Astrocyte (in vitro differentiated cells and primary cell): ENCODE measurements around the gene CHST11. TPM values are rescaled to one million over a fixed set of nuclear protein-coding genes. Genes with fewer than 3 reads are reported as not detected.

Source experiments
- DNase-seq: peaks from one replicate; pipeline ENCODE4 v3.0.0-alpha.2; 2010; ENCODE audit warnings: low read depth
- FAIRE-seq: peaks from 2 replicates; lab custom pipeline; 2011; peaks lifted over from hg19 to GRCh38; lab: Jason Lieb, UNC
- H2AFZ ChIP-seq: 2 replicates; pipeline ENCODE4 v1.6.0; 2012; ENCODE audit warnings: low read depth, low read length, inconsistent platforms
- H3K27ac ChIP-seq: 2 replicates; pipeline ENCODE4 v1.5.1; 2011; ENCODE audit warnings: low read depth, low read length, inconsistent platforms
- H3K27me3 ChIP-seq: 2 replicates; pipeline ENCODE4 v1.6.0; 2011; ENCODE audit warnings: low read length, inconsistent platforms; ENCODE audit not compliant: insufficient read depth
- H3K36me3 ChIP-seq: 2 replicates; pipeline ENCODE4 v1.5.1; 2011; ENCODE audit warnings: low read length, inconsistent platforms; ENCODE audit not compliant: insufficient read depth
- H3K4me1 ChIP-seq: 2 replicates; pipeline ENCODE4 v1.5.1; 2011; ENCODE audit warnings: low read length, inconsistent platforms; ENCODE audit not compliant: insufficient read depth
- H3K4me2 ChIP-seq: 2 replicates; pipeline ENCODE4 v1.6.0; 2012; ENCODE audit warnings: low read length, inconsistent platforms
- H3K4me3 ChIP-seq: 2 replicates; pipeline ENCODE4 v1.5.1; 2011; ENCODE audit warnings: low read depth, mild to moderate bottlenecking, low read length, inconsistent platforms; ENCODE audit not compliant: insufficient read depth
- H3K79me2 ChIP-seq: 2 replicates; pipeline ENCODE4 v1.6.0; 2012; ENCODE audit warnings: mild to moderate bottlenecking, low read length, inconsistent platforms; ENCODE audit not compliant: insufficient read depth
- H3K9ac ChIP-seq: 2 replicates; pipeline ENCODE4 v1.6.0; 2012; ENCODE audit warnings: mild to moderate bottlenecking, low read length, inconsistent platforms
- H3K9me3 ChIP-seq: 2 replicates; pipeline ENCODE4 v1.5.1; 2012; ENCODE audit warnings: low read depth, mild to moderate bottlenecking, low read length, inconsistent platforms; ENCODE audit not compliant: insufficient read depth
- H4K20me1 ChIP-seq: 2 replicates; pipeline ENCODE4 v1.6.0; 2012; ENCODE audit warnings: low read length, inconsistent platforms; ENCODE audit not compliant: insufficient read depth
- H3K27ac Mint-ChIP-seq: one replicate; pipeline ENCODE4 v1.8.0; 2021; ENCODE audit warnings: mild to moderate bottlenecking, mixed read lengths; ENCODE audit not compliant: unreplicated experiment
- H3K27me3 Mint-ChIP-seq: one replicate; pipeline ENCODE4 v1.8.0; 2021; ENCODE audit warnings: low read depth, mixed read lengths; ENCODE audit not compliant: unreplicated experiment
- H3K36me3 Mint-ChIP-seq: one replicate; pipeline ENCODE4 v1.8.0; 2021; ENCODE audit warnings: low read depth, mixed read lengths; ENCODE audit not compliant: unreplicated experiment
- H3K4me1 Mint-ChIP-seq: one replicate; pipeline ENCODE4 v1.8.0; 2021; ENCODE audit warnings: low read depth, mixed read lengths; ENCODE audit not compliant: unreplicated experiment
- H3K4me3 Mint-ChIP-seq: one replicate; pipeline ENCODE4 v1.8.0; 2021; ENCODE audit warnings: mild to moderate bottlenecking, moderate library complexity, mixed read lengths; ENCODE audit not compliant: unreplicated experiment
- H3K9me3 Mint-ChIP-seq: one replicate; pipeline ENCODE4 v1.8.0; 2021; ENCODE audit warnings: mild to moderate bottlenecking, mixed read lengths; ENCODE audit not compliant: unreplicated experiment
- CTCF ChIP-seq: IDR thresholded peaks from 2 replicates; pipeline ENCODE4 v1.5.1; 2011; ENCODE audit warnings: low read depth, mild to moderate bottlenecking, inconsistent platforms, low read length, moderate library complexity; ENCODE audit not compliant: insufficient read depth
- EZH2 ChIP-seq: IDR thresholded peaks from 2 replicates; pipeline ENCODE4 v1.6.1; 2012; ENCODE audit warnings: mild to moderate bottlenecking, low read length, inconsistent platforms; ENCODE audit not compliant: insufficient read depth
- total RNA-seq: library from RNA; stranded (reverse); gene quantifications from 2 replicates; pipeline ENCODE4 v1.2.1, GENCODE V29; 2021

The CHST11 gene
- total RNA-seq, 1 donor from 2014 or later, result 30.2 TPM

- peaks cover 11% of the 10 kb centered on the region for H3K4me1 ChIP-seq
- no peak overlapping the region for H3K4me3 Mint-ChIP-seq
- FAIRE-seq (no peak), DNase-seq (no peak)
- peaks cover 13% of the 10 kb centered on the region for H3K4me1 Mint-ChIP-seq
- no peak overlapping the region for H3K4me3 ChIP-seq
- H3K9me3 Mint-ChIP-seq, result no peaks in the 10 kb centered on the region
- no peak overlapping the region for H3K27ac ChIP-seq
- no peaks in the 10 kb centered on the region for H4K20me1 ChIP-seq
- no peaks in the 10 kb centered on the region for H3K36me3 ChIP-seq
- no peak for TF ChIP-seq CTCF
- no peak for TF ChIP-seq EZH2
- H3K79me2 ChIP-seq, result no peaks in the 10 kb centered on the region
- no peaks in the 10 kb centered on the region for H3K9me3 ChIP-seq
- H3K27ac Mint-ChIP-seq, result no peak overlapping the region
- no peak overlapping the region for H3K9ac ChIP-seq
- H2AFZ ChIP-seq, result no peak overlapping the region
- H3K27me3 Mint-ChIP-seq, result peaks cover 9% of the 10 kb centered on the region
- no peaks in the 10 kb centered on the region for H3K36me3 Mint-ChIP-seq
- no peak overlapping the region for H3K4me2 ChIP-seq
- no peaks in the 10 kb centered on the region for H3K27me3 ChIP-seq
Observed at GRCh38 chr12:104450700-104451099, 6.0 kb upstream of the CHST11 start.

- no peaks in the 10 kb centered on the region for H4K20me1 ChIP-seq
Observed at GRCh38 chr12:104452087-104452486, 4.7 kb upstream of the CHST11 start.

More at GRCh38 chr12:104452087-104452486, 4.7 kb upstream of the CHST11 start:
- Histone ChIP-seq H3K79me2 (no peaks in the 10 kb centered on the region), H3K4me1 (peaks cover 18% of the 10 kb centered on the region), H3K9ac (no peak overlapping the region), H3K9me3 (no peaks in the 10 kb centered on the region), H3K36me3 (no peaks in the 10 kb centered on the region), H3K4me3 (no peak overlapping the region), H3K27ac (no peak overlapping the region), H2AFZ (no peak overlapping the region), H3K4me2 (no peak overlapping the region), H3K27me3 (no peaks in the 10 kb centered on the region)
- Mint-ChIP-seq H3K9me3 (no peaks in the 10 kb centered on the region), H3K27ac (no peak overlapping the region), H3K4me3 (no peak overlapping the region), H3K4me1 (peaks cover 16% of the 10 kb centered on the region), H3K27me3 (peaks cover 9% of the 10 kb centered on the region), H3K36me3 (no peaks in the 10 kb centered on the region)
- DNase-seq (no peak), FAIRE-seq (no peak)
- TF ChIP-seq CTCF (no peak), EZH2 (no peak)
